GM21619 (cell line): ENCODE measurements around the gene KDM6A.
A peak's percentile ranks its signal among the peaks of the same experiment; 100 is the strongest.
"Not testable (repeated sequence)": the region's sequence is repeated elsewhere in the genome, so short reads cannot be mapped to it uniquely, and the experiment has no call there.

ENCODE experiments used
- ATAC-seq: cut with Tn5 transposase; IDR thresholded peaks from one replicate; pipeline ENCODE4 v1.9.1; 2021; ENCODE audit not compliant: unreplicated experiment

KDM6A gene

DNA sequence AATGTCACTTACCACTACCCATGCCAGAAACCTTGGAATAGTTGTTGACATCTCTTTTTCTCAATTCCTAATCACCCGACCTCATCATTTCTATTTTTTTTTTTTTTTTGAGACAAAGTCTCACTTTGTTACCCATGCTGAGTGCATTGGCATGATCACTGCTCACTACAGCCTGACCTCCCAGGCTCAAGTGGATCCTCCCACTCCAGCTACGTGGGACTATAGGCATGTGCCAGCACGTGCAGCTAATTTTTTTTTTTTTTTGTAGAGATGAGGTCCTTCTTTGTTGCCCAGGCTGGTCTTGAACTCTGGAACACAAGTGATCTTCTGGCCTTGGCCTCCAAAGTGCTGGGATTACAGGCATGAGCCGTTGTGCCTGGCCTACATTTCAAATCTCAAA, 12.0 kb downstream of the KDM6A start:
- ATAC-seq = no peak

DNA sequence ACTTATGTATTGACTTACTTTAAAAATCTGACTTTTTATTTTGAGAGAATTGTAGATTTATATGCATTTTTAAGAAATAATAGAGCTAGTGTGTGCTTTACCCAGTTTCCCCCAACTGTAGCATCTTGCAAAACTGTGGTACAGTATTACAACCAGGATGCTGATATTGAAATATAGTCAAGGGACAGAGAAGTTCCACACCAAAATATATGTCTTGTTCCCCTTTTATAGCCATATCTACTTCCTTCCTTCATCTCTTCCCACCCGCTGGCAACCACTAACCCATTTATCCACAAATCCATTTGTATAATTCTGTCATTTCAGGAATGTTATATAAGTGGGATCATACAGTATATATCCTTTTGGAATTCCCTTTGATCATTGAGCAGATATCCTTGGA, 16.8 kb downstream of the KDM6A start:
- ATAC-seq = no peak

- no peak for ATAC-seq
Measured at GRCh38 chrX:44890247-44890646, 17.3 kb downstream of the KDM6A start.

- not testable (repeated sequence) for ATAC-seq
Measured at GRCh38 chrX:44890687-44891086, 17.7 kb downstream of the KDM6A start.

GRCh38 chrX:44891642-44892041, 18.7 kb downstream of the KDM6A start:
- ATAC-seq = no peak

DNA sequence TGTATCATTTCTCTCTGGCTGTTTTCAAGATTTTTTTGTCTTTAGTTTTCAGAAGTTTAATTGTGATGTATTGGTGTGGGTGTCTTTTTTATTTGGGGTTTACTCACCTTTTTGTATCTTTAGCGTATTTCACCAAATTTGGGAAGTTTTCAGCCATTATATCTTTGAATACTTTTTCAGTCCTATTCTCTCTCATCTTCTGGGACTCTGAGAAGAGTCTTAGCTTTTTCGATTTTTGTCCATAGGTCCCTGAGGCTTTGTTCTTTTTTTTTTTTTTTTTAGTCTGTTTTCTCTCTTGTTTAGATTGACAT, 23.8 kb downstream of the KDM6A start:
- no peak for ATAC-seq

- no peak for ATAC-seq
Measured at GRCh38 chrX:44897539-44897938, 24.6 kb downstream of the KDM6A start.

DNA sequence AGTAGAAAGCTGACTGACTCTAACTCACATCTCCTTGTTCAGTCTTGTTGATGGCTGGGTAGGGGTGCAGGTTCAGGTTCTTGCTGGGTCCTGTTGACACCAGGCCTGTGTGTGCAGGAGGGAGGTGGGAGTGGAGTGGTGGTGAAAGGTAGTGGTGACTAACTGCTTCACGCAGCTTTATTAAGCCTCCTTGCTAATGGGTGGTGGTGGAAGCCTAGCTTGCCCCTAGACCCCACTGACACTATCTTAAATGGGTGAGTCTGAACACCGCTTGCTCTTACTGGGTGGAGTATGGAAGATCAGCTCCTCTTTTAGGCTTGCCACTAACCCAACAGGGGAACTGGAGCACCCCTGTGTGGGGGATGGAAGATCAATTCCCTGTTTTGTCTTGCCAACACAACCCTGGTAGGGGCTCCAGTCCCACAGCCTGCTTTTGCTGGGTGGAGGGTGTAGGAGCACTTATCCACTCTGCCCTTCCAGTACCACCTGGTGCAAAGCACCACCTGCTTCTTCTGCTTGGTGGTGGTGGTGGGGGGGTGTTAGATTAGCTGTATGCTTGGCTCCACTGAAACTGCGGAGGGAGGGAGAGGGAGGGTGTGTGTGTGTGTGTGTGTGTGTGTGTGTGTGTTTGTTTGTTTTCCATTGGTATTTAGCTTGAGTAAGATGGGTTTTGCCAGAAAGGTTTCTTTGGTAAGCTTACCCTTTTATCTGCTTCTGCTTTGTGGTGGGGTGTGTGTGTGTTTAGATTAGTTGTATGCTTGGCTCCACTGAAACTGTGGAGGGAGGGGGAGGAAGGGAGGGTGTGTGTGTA, 25.6 kb downstream of the KDM6A start:
- no peak for ATAC-seq

DNA sequence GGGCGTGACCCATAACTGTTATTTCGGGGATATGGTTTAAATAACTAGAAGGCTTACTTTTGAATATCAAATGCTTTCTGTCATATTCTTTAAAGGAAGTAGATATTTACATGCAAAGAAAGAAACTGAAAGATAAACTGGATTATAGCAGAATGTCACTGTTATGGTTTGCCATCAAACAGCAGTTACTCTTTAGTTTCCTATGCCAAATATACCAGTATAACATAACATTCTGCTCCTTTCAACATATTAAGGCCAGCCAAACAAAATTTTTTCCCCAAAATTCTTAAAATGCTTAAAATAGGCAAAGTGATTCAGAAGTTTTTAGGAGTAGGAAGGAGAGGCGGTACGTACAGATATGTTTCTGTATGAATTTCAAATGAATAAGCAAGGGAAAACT, 27.0 kb downstream of the KDM6A start:
- ATAC-seq = no peak

DNA sequence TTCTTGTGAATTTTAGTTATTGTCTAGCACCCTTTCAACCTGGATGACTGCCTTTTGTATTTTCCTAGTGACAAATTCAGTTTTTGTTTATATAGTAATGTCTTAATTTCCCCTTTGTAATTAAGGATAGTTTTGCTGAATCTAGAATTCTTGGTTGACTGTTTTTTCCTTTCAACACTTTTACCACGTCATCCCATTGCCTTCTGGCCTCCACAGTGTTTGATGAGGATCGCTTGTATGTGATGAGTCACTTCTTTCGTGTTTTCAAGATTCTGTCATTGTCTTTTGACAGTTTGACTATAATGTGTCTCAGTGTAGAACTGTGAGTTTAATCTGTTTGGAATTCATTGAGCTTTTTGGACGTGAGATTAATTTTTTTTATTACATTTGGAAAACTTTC, 30.1 kb downstream of the KDM6A start:
- ATAC-seq = no peak

DNA sequence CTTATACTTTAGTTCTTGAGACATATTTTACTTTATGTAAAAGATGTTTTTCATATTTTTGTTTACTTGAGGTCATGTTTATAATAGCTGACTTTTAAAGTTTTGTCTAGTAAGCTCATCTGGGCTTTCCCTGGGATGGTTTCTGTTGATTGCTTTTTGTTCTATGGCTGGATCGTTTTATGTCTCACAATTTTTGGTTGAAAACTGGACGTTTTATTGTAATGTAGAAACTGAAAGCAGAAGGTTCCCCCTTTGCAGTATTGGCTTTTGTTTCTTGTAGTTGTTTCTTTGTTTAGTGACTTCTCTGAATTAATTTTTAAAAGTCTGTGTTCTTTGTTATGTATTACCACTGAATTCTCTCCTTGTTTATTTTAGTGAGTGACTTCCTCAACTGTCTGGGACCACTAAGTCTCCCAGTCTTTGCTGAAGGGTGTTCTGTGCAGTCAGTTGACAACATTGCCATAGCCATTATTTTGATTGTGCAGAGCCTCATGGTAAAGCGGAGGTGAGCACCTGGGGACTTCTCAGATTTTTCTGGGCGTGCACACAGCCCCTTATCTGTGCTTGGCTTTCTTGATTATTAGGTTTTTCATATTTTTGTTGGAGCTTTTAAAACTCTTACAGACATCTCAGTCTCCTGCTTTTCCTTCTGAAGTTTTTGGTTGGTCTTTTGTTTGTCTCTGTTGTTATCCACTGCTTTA, 31.0 kb downstream of the KDM6A start:
- no peak for ATAC-seq

DNA sequence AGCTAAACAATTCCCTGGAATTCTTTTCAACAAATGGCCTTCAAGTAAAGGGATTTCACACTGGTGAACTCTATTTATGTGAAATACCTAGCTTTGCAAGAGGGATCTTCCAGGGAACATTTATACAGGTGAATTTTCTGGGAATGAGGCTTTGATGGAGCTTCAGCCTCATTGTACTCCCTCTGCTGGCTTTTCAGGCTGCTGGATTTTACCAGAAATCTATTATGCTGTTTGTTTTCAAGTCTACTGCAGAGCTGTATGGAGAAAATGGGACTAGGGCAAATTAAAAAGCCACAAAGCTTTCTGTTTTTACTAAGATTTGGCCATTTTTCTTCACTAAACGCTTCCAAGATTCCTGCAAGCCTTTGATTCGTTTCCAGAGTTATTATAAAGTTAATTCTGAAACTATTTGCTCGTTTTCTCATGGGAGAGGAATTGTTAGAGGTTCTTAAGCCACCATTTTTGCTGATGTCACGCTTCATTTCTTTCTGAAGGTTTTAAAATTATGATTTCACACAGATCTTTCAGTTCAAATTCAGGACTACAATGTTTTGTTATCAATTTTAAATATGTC, 31.6 kb downstream of the KDM6A start:
- no peak for ATAC-seq

- ATAC-seq = no peak
Measured at GRCh38 chrX:44906041-44906440, 33.1 kb downstream of the KDM6A start.

DNA sequence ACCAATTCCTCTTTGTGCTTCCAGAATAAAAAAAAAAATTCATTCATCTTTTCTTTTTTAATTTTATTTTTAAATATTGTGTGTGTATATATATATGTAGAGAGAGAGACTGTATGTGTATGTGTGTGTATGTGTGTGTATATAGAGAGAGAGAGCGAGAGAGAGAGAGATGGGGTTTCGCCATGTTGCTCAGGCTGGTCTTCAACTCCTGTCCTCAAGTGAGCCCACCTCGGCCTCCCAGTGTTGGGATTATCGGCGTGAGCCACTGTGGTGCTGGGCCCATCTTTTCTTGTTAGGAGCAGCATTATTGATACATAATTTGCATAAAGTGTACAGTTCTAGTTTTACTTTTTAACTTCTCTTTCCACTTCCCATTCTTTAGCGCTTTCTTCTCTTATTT, 33.6 kb downstream of the KDM6A start:
- ATAC-seq = no peak

- ATAC-seq = no peak
Measured at GRCh38 chrX:44908153-44908552, 35.2 kb downstream of the KDM6A start.

DNA sequence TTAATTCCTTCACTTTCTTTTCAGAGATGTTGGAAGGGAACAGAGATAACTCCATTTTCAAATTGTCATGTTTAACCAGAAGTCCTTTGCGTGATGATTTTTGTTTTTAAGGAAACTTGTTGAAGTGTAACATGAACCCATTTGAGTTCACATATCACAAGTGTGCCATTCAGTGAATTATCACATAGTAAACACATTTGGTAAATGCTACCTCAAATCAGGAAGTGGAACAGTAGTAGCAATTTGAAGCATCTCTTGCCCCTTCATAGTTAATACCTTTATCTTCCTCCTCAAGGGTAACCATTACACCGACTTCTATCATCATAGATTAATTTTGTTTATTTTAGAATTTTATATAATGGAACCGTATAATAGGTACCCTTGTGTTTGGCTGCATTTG, 35.8 kb downstream of the KDM6A start:
- ATAC-seq = no peak

GRCh38 chrX:44910508-44910907, 37.5 kb downstream of the KDM6A start:
- not testable (repeated sequence) for ATAC-seq

GRCh38 chrX:44911074-44911600, 38.1 kb downstream of the KDM6A start:
- not testable (repeated sequence) for ATAC-seq

GRCh38 chrX:44913656-44914531, 40.9 kb downstream of the KDM6A start:
- peak; percentile 50 for ATAC-seq

GRCh38 chrX:44914532-44915198, 41.7 kb downstream of the KDM6A start:
- ATAC-seq = peak; percentile 94
